GM18505 (cell line): ENCODE measurements around the gene TUBA3D.
A peak's percentile ranks its signal among the peaks of the same experiment; 100 is the strongest.
"Not testable (repeated sequence)": the region's sequence is repeated elsewhere in the genome, so short reads cannot be mapped to it uniquely, and the experiment has no call there.

Source experiments
- ATAC-seq: cut with Tn5 transposase; IDR thresholded peaks from one replicate; pipeline ENCODE4 v1.9.1; 2021; ENCODE audit not compliant: unreplicated experiment
- POLR2A ChIP-seq: IDR thresholded peaks from 4 replicates; pipeline ENCODE4 v1.6.1; 2011; ENCODE audit warnings: borderline replicate concordance; ENCODE audit not compliant: insufficient read depth, insufficient read length; ENCODE audit errors: extremely low read depth

TUBA3D gene

DNA sequence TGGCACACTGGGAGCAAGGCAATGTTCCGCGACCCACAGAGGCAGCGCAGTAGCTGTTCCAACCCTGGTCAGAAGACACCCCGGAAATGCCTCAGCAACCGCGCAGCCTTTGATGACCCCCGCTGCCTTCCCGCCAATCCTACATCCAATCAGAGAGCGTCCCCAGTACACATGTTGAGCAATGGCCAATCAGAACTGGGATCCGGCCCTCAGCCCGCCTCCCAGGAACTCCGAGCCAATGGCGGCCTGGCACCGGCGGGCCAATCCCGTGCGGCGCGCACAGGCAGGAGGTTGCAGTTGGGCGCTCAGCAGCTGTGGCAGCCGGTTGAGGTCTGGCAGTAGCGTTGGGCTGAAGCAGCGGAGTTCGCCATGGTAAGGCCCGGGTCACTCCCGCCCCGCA, at the start of gene TUBA3D:
TSS of gene TUBA3D (plus strand) at position 289 of the 400 bp plus-strand sequence. CDS start at position 370, 81 bp downstream.
- no peak for ATAC-seq
- no peak for TF ChIP-seq POLR2A

- ATAC-seq = no peak
- no peak for TF ChIP-seq POLR2A
Measured at GRCh38 chr2:131426727-131427126, 49.2 kb upstream of the TUBA3D start.

- TF ChIP-seq POLR2A = no peak
- no peak for ATAC-seq
Measured at GRCh38 chr2:131431336-131431735, 44.6 kb upstream of the TUBA3D start.

GRCh38 chr2:131440742-131441468, 35.0 kb upstream of the TUBA3D start:
- ATAC-seq = not testable (repeated sequence)

- ATAC-seq = not testable (repeated sequence)
Measured at GRCh38 chr2:131444736-131445514, 31.0 kb upstream of the TUBA3D start.

DNA sequence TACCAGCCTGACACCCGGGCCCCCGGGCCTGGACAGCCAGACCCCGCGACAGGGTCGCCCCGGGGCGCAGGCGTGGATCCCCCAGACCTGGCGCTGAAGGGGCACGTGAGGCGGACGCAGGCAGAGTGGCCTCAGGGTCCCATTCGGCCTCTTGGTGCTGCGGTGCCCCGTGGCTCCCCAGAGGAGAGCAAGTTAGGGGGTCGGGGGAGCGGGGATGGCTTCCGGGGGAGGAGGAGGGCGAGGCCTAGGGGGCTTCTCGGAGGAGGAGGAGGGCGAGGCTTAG, 30.5 kb upstream of the TUBA3D start:
- not testable (repeated sequence) for ATAC-seq

DNA sequence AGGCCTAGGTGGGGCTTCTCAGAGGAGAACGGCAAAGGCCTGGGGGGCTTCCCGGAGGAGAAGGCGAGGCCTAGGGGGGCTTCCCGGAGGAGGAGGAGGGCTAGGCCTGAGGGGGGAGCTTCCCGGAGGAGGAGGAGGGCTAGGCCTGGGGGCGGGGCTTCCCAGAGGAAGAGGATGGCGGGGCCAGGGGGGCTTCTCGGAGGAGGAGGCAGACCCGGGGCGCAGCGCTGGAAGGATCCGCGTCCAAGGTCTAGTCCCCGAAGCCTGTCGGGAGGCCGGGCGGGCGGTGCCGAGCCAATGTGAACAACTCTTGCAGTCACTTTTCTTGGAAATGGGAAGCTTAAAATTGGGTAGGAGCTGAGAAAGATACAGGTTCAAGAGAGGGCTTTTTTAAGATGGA, 30.0 kb upstream of the TUBA3D start:
- TF ChIP-seq POLR2A = no peak
- no peak for ATAC-seq

- ATAC-seq = not testable (repeated sequence)
Measured at GRCh38 chr2:131447981-131448380, 27.9 kb upstream of the TUBA3D start.

GRCh38 chr2:131451265-131451949, 24.5 kb upstream of the TUBA3D start:
- peak; percentile 77 for ATAC-seq

GRCh38 chr2:131454914-131455313, 21.0 kb upstream of the TUBA3D start:
- ATAC-seq = not testable (repeated sequence)

DNA sequence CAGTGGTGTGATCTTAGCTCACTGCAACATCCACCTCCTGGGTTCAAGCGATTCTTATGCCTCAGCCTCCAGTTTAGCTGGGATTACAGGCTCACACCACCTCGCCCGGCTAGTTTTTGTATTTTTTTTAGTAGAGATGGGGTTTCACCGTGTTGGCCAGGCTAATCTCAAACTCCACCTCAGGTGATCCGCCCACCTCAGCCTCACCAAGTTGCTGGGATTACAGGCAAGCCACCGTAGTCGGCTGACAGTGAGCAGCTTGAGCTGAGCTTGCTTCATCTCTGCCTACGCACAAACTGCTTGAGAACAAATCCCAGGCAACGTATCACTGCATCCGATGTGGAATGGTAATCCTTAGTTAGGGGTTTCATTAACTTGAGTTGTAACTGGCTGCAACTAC, 8.2 kb upstream of the TUBA3D start:
- ATAC-seq = not testable (repeated sequence)

- not testable (repeated sequence) for ATAC-seq
Measured at GRCh38 chr2:131470944-131471343, 5.0 kb upstream of the TUBA3D start.

GRCh38 chr2:131471624-131472023, 4.3 kb upstream of the TUBA3D start:
- ATAC-seq = not testable (repeated sequence)

- not testable (repeated sequence) for ATAC-seq
Measured at GRCh38 chr2:131473266-131473665, 2.7 kb upstream of the TUBA3D start.

GRCh38 chr2:131476363-131476762, 444 bp downstream of the TUBA3D start:
- ATAC-seq = not testable (repeated sequence)

- ATAC-seq = not testable (repeated sequence)
Measured at GRCh38 chr2:131477227-131477626, 1.3 kb downstream of the TUBA3D start.

DNA sequence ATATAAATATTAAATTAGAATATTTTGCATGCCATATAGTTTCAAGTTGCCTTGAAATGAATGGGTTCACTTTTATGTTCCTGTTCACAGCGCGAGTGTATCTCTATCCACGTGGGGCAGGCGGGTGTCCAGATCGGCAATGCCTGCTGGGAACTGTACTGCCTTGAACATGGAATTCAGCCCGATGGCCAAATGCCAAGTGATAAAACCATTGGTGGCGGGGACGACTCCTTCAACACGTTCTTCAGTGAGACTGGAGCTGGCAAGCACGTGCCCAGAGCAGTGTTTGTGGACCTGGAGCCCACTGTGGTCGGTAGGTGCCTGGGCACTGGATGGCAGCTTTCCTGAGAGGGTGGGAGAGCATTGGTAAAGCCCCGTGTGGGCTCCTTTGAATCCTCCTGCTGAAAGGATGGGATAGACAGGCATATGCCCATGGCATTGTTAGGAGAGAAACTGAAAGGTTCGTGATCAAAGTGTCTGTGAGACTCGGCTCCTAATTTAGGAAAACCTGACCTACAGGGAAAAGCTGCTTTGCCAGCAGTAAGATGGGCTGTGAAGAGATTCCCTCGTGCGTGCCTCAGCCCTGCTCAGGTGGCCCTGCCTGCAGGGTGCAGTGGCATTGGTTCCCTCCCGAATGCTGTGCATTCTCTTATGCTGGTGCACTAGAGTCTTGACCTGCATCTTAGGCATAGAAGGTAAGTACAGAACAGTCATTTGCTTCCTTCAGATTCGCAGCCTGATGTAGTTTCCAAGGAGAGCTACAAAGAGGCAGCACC, 2.3 kb downstream of the TUBA3D start:
- not testable (repeated sequence) for ATAC-seq

DNA sequence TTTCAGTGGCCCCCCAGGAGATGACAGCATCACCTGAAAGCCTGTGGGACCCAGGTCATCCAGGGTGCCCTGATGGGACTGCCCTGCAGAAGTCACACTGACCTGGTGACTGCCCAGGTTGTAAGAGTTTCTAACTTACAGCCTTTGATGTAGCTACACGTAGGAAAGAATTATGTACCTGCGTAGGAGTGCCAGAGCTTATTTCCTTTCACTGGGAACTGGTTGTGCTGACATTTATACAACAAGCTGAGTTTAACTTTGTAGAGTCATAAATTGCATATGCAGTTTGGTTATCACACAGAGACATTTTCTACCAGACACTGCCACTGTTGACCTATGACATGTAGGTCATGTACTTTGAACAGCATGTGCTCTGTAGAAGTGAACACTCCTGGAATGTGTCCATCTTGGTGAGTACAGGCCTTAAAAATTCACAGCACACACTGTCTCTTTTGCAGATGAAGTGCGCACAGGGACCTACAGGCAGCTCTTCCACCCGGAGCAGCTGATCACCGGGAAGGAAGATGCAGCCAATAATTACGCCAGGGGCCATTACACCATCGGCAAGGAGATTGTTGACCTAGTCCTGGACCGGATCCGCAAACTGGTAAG, 3.0 kb downstream of the TUBA3D start:
- ATAC-seq = not testable (repeated sequence)

DNA sequence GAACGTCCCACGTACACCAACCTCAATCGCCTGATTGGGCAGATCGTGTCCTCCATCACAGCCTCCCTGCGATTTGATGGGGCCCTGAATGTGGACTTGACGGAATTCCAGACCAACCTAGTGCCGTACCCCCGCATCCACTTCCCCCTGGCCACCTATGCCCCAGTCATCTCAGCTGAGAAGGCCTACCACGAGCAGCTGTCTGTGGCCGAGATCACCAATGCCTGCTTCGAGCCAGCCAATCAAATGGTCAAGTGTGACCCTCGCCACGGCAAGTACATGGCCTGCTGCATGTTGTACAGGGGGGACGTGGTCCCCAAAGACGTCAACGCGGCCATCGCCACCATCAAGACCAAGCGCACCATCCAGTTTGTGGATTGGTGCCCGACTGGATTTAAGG, 4.4 kb downstream of the TUBA3D start:
- ATAC-seq = not testable (repeated sequence)
